HepG2 (cell line): ENCODE results near the gene SIDT1. TPM values are rescaled to one million over a fixed set of nuclear protein-coding genes. Genes with fewer than 3 reads are reported as not detected.
A peak's percentile ranks its signal among the peaks of the same experiment; 100 is the strongest.

Experiments
- ARID5B ChIP-seq: IDR thresholded peaks from 2 replicates; pipeline ENCODE4 v1.4.0; 2020; ENCODE audit warnings: mild to moderate bottlenecking, missing genetic modification reagents
- BCL6 ChIP-seq: IDR thresholded peaks from 2 replicates; pipeline ENCODE4 v1.6.1; 2016; ENCODE audit warnings: missing genetic modification reagents, missing compliant biosample characterization
- CTCF ChIP-seq: sonication (generic); formaldehyde crosslinking; IDR thresholded peaks from 2 replicates; pipeline ENCODE4 v1.5.0; 2020; ENCODE audit warnings: mild to moderate bottlenecking, missing genetic modification reagents, moderate library complexity
- FOXP4 ChIP-seq: sonication (generic); formaldehyde crosslinking; IDR thresholded peaks from 2 replicates; pipeline ENCODE4 v1.4.0; 2020; ENCODE audit warnings: missing genetic modification reagents
- HDAC1 ChIP-seq: sonication (generic); formaldehyde crosslinking; IDR thresholded peaks from 2 replicates; pipeline ENCODE4 v1.5.1; 2020; ENCODE audit warnings: mild to moderate bottlenecking, missing genetic modification reagents
- HNF4G ChIP-seq, 2 experiments: sonication (generic) in 1 of 2; formaldehyde crosslinking in 1 of 2; IDR thresholded peaks; 2 replicates each; pipeline versions ENCODE4 v1.4.0 to v1.6.1; 2011 to 2020; ENCODE audit warnings: borderline replicate concordance in 2 of 2, low read depth in 2 of 2, mild to moderate bottlenecking in 2 of 2, low read length in 1 of 2, missing genetic modification reagents in 1 of 2, moderate library complexity in 1 of 2
- RERE ChIP-seq: IDR thresholded peaks from 2 replicates; pipeline ENCODE4 v1.6.1; 2016; ENCODE audit warnings: low read depth, missing genetic modification reagents, missing compliant biosample characterization
- SSRP1 ChIP-seq: IDR thresholded peaks from 2 replicates; pipeline ENCODE4 v1.6.1; 2016; ENCODE audit warnings: control low read depth
- ZNF136 ChIP-seq: sonication (generic); formaldehyde crosslinking; IDR thresholded peaks from 2 replicates; pipeline ENCODE4 v1.8.1; 2022; ENCODE audit warnings: low read depth, mild to moderate bottlenecking, moderate library complexity, missing genetic modification reagents
- ZNF317 ChIP-seq: sonication (generic); formaldehyde crosslinking; IDR thresholded peaks from 2 replicates; pipeline ENCODE4 v1.5.0; 2020; ENCODE audit warnings: mild to moderate bottlenecking, missing genetic modification reagents
- ZNF644 ChIP-seq: IDR thresholded peaks from 2 replicates; pipeline ENCODE4 v1.6.1; 2016; ENCODE audit warnings: low read depth
- polyA plus RNA-seq, 8 experiments: library from polyadenylated mRNA; depleted of rRNA in 3 of 8; stranded (reverse) in 7 of 8; unstranded in 1 of 8; fragments of >200 nt; fragmentation: Illumina TruSeq in 4 of 8; extraction: Trizol in 4 of 8; gene quantifications; 2 replicates each; pipeline versions ENCODE4 v1.2.1 to v1.2.3, GENCODE V29; 2011 to 2016; ENCODE audit warnings: low read depth in 4 of 8, missing spikeins in 1 of 8, mixed read lengths in 1 of 8; ENCODE audit not compliant: insufficient read depth in 1 of 8
- total RNA-seq, 5 experiments: library from RNA; depleted of rRNA; stranded (reverse); fragments of >200 nt; fragmentation: Illumina TruSeq; extraction: Trizol; gene quantifications; 2 replicates each; pipeline ENCODE4 v1.2.3, GENCODE V29; 2016; ENCODE audit warnings: low read depth in 1 of 5
- TF ChIP-seq, protein P1 (sequence below): sonication (generic); formaldehyde crosslinking; IDR thresholded peaks from 2 replicates; pipeline ENCODE4 v1.4.0; 2020; ENCODE audit warnings: missing genetic modification reagents, borderline replicate concordance
- TF ChIP-seq, protein P2 (sequence below): sonication (generic); formaldehyde crosslinking; IDR thresholded peaks from 2 replicates; pipeline ENCODE4 v1.4.0; 2020; ENCODE audit warnings: missing genetic modification reagents

The SIDT1 gene
- total and polyA plus RNA-seq, 2 of the 13 experiments (the other 11 are each of a cell fraction or from before 2014, with no cell fraction given) = 0.07 TPM

- TF ChIP-seq, protein P1, sequence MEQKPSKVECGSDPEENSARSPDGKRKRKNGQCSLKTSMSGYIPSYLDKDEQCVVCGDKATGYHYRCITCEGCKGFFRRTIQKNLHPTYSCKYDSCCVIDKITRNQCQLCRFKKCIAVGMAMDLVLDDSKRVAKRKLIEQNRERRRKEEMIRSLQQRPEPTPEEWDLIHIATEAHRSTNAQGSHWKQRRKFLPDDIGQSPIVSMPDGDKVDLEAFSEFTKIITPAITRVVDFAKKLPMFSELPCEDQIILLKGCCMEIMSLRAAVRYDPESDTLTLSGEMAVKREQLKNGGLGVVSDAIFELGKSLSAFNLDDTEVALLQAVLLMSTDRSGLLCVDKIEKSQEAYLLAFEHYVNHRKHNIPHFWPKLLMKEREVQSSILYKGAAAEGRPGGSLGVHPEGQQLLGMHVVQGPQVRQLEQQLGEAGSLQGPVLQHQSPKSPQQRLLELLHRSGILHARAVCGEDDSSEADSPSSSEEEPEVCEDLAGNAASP (CRISPR knock-in tag) = peak; percentile 66; the same call in 1 of the 2 replicates
- TF ChIP-seq BCL6 = peak; percentile 50; the same call in 1 of the 2 replicates
- TF ChIP-seq CTCF (CRISPR knock-in tag) = no peak
- peak; percentile 80; the same call in 1 of the 2 replicates for TF ChIP-seq ZNF317 (CRISPR knock-in tag)
- TF ChIP-seq ZNF136 = no peak
- TF ChIP-seq HNF4G (IDR thresholded peaks at IDR 0.05; ENCODE audit: borderline replicate concordance, low read depth, low read length) = peak; percentile 42; the same call in 1 of the 2 replicates
- no peak for TF ChIP-seq HNF4G (CRISPR knock-in tag; IDR thresholded peaks at IDR 0.05; ENCODE audit: borderline replicate concordance, low read depth)
- TF ChIP-seq HDAC1 = peak; percentile 58
- peak; percentile 73 for TF ChIP-seq ARID5B (CRISPR knock-in tag)
- TF ChIP-seq SSRP1 (CRISPR knock-in tag) = no peak
- peak; percentile 78 for TF ChIP-seq FOXP4 (CRISPR knock-in tag)
- TF ChIP-seq RERE (CRISPR knock-in tag) = 0 out of 2 replicates have a peak, but pooled peaks have one; percentile 31
- TF ChIP-seq ZNF644 = 0 out of 2 replicates have a peak, but pooled peaks have one; percentile 22
- TF ChIP-seq, protein P2, sequence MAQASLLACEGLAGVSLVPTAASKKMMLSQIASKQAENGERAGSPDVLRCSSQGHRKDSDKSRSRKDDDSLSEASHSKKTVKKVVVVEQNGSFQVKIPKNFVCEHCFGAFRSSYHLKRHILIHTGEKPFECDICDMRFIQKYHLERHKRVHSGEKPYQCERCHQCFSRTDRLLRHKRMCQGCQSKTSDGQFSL (CRISPR knock-in tag) = peak; percentile 53; the same call in 1 of the 2 replicates
Observed at GRCh38 chr3:113663324-113663750, 131.0 kb downstream of the SIDT1 start (continued).
